HG02642 (cell line): ENCODE measurements around the gene MYB.
A peak's percentile ranks its signal among the peaks of the same experiment; 100 is the strongest.
"Not testable (repeated sequence)": the region's sequence is repeated elsewhere in the genome, so short reads cannot be mapped to it uniquely, and the experiment has no call there.

Experiments used
- ATAC-seq: cut with Tn5 transposase; IDR thresholded peaks from one replicate; pipeline ENCODE4 v1.9.1; 2021; ENCODE audit warnings: mild to moderate bottlenecking; ENCODE audit not compliant: unreplicated experiment, poor library complexity

The MYB gene

GRCh38 chr6:135162678-135163439 lies 18.2 kb upstream of the MYB start:
- peak; percentile 12 for ATAC-seq

GRCh38 chr6:135163440-135163738 lies 17.7 kb upstream of the MYB start:
- peak; percentile 68 for ATAC-seq

- ATAC-seq, result not testable (repeated sequence)
These were observed 16.7 kb upstream of the MYB start for GRCh38 chr6:135164387-135164786.

GRCh38 chr6:135165031-135165430 lies 16.1 kb upstream of the MYB start:
- ATAC-seq, result no peak

- no peak for ATAC-seq
These were observed 14.6 kb upstream of the MYB start for GRCh38 chr6:135166515-135166914.

GRCh38 chr6:135167617-135168016 lies 13.5 kb upstream of the MYB start:
- ATAC-seq, result no peak

GRCh38 chr6:135168766-135169165 lies 12.3 kb upstream of the MYB start:
- no peak for ATAC-seq

GRCh38 chr6:135170238-135170637 lies 10.9 kb upstream of the MYB start:
- ATAC-seq, result peak; percentile 24

GRCh38 chr6:135170849-135171248 lies 10.3 kb upstream of the MYB start:
- peak; percentile 55 for ATAC-seq

GRCh38 chr6:135173242-135173988 lies 7.7 kb upstream of the MYB start:
- ATAC-seq, result no peak

- no peak for ATAC-seq
These were observed 7.1 kb upstream of the MYB start for GRCh38 chr6:135173989-135174484.

- ATAC-seq, result no peak
These were observed 5.0 kb upstream of the MYB start for GRCh38 chr6:135176058-135176457.

- no peak for ATAC-seq
These were observed 4.6 kb upstream of the MYB start for GRCh38 chr6:135176464-135176863.

- no peak for ATAC-seq
These were observed 1.7 kb upstream of the MYB start for GRCh38 chr6:135179372-135179771.

GRCh38 chr6:135179920-135180541 lies 1.1 kb upstream of the MYB start:
- ATAC-seq, result no peak

- no peak for ATAC-seq
These were observed 394 bp downstream of the MYB start for GRCh38 chr6:135181333-135182070.

- ATAC-seq, result peak; percentile 20
These were observed 1.2 kb downstream of the MYB start for GRCh38 chr6:135182071-135183001.

GRCh38 chr6:135183002-135183531 lies 2.0 kb downstream of the MYB start:
- ATAC-seq, result peak; percentile 44
